HG03460 (cell line): ENCODE results near the gene FAM200A.
"Not testable (repeated sequence)": the region's sequence is repeated elsewhere in the genome, so short reads cannot be mapped to it uniquely, and the experiment has no call there.

Experiments used
- ATAC-seq: cut with Tn5 transposase; IDR thresholded peaks from one replicate; pipeline ENCODE4 v1.9.1; 2021; ENCODE audit not compliant: unreplicated experiment

FAM200A gene

GRCh38 chr7:99551767-99552463 lies at the start of gene FAM200A:
FAM200A (minus strand) TSS chr7:99552114; CDS start chr7:99548407, 3,707 bp downstream.
- ATAC-seq: peak; percentile 97

DNA sequence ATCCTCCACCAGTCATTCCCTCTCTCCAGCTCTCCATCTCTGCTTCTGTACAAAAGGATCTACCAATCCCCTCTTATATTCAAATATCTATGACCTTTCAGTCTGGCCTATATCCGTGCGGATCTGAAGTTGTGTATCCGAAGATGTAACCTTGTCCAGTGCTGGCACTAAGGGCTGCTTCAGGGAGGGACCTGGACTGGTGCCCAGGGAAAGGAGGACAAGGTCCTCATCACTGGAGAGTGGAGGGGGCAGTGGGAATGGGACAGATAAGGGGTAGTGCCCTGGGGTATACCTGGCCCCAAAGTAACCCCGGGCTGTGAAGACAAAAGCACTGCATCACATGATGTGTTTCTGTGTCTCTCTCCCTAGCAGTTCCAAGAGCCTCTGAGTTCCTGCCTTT lies 47.9 kb upstream of the FAM200A start:
- no peak for ATAC-seq

GRCh38 chr7:99597762-99598501 lies 46.0 kb upstream of the FAM200A start, which contains the start of gene TMEM225B:
TMEM225B (plus strand) TSS chr7:99598267; CDS start chr7:99604389, 6,122 bp downstream.
- ATAC-seq: no peak

DNA sequence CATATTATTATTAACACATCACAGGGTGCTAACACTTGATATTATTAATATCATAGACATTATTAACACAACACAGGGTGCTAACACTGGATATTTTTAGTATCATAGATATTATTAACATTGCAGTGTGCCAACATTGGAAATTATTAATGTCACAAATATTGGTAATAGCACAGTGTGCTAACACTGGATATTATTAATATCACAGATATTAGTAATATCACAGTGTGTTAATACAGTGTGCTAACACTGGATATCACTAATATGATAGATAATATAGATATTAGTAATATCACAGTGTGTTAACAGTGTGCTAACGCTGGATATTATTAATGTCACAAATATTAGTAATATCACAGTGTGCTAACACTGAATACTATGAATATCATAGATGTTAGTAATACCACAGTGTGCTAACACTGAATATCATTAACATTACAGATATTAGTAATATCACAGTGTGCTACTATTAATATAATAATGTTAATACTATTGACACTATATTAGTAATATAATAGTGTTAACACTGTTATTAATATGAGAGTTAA lies 44.6 kb upstream of the FAM200A start:
- ATAC-seq: no peak

- no peak for ATAC-seq
Observed at GRCh38 chr7:99594948-99595745, 43.2 kb upstream of the FAM200A start.

DNA sequence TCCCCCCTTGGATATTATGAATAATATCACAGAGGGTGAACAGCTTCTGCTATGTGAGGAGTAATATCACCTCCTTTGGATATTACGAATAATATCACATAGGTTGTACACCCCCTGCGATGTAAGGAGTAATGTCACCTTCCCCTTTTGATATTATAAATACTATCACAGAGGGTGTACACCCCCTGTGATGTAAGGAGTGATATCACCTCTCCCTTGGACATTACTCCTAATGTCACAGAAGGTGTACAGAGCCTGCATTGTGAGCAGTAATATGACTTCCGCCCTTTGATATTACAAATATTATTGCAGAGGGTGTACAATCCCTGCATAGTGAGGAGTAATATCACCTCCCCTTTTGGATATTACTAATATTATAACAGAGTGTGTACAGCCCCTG lies 37.0 kb upstream of the FAM200A start:
- ATAC-seq: no peak

DNA sequence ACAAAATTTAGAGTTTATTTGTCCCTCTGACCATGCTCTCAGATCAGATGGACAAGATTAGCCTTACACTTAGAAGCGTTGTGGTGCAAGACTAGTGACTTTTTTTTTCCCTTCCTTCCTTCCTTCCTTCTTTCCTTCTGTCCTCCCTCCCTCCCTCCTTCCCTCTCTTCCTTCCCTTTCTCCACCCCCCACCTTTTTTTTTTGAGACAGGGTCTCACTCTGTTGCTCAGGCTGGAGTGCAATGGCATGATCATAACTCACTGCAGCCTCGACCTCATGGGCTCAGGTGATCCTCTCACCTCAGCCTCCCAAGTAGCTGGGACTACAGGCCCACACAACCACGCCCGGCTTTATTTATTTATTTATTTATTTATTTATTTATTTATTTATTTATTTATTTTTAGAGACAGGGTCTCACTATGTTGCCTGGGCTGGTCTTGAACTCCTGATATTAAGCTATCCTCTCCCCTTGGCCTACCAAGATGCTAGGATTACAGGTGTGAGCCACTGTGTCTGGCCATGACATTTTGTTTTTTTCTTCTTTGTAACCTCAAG lies 28.9 kb upstream of the FAM200A start:
- ATAC-seq: not testable (repeated sequence)

DNA sequence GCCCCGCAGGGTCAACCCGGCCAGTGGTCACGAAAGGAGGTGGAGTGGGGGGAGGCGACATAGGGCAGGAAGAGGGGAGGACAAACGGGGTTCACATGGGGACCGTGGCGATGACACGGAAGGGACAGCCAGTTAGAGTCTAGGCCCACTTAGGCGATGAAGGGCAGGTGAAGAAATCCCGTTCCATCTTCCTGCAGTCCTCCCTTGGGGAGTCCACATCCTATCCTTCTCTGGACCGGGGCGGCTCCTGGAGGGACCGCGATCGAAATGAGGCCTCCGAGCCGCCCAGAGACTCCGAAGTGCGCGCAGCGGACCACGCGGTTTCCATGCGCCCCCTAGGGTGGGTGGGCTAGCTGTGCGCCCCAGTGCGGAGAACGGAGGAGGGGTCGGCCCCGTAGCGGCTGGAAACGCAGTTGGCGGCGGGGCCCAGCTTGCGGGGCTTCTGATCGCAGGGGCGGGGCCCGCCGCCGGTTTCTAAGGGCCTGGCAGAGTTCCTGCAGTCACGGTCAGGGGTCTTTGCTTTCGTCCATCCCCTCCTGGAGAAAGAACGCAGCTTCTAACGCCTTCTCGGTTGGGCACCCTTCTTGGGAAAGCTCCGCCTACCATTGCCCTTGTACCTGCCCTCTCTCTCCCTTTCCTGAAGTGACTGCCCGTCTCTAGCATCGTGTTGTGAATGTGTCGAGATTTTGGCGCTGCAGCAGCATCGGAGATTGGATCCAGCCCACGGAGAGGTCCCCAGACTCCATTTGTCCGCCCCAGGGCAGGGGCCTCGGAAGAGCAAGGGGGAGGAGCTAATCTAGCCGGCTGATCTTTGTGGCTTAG lies 28.3 kb upstream of the FAM200A start:
- ATAC-seq: no peak

GRCh38 chr7:99579281-99579955 lies 27.5 kb upstream of the FAM200A start:
- ATAC-seq: no peak

DNA sequence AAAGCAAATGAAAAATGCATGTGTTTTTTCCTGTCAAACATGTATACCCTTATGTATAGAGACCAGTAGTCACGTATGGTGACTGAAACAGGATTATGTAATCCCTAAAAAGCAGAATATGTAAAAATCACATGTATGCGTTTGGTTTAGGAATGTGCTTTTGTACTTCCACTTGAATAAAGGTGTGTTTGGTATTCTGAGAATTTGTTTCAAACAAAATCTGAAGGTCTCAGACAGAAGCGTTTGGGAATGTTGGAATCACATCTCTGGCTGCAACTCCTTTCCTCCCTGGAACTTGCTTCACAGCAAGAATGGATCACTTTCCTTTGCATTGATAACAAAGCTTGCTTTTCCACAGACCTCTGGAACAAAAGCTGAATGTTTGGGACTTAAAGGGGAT lies 24.3 kb upstream of the FAM200A start:
- no peak for ATAC-seq

DNA sequence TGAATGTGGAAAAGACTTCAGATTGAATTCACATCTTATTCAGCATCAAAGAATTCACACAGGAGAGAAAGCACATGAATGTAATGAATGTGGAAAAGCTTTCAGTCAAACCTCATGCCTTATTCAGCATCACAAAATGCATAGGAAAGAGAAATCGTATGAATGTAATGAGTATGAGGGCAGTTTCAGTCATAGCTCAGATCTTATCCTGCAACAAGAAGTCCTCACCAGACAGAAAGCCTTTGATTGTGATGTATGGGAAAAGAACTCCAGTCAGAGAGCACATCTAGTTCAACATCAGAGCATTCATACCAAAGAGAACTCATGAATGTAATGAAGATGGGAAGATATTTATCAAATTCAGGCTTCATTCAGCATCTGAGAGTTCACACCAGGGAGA lies 21.3 kb upstream of the FAM200A start:
- ATAC-seq: no peak

- ATAC-seq: no peak
Observed at GRCh38 chr7:99571768-99572167, 19.9 kb upstream of the FAM200A start.

GRCh38 chr7:99568770-99569169 lies 16.9 kb upstream of the FAM200A start:
- ATAC-seq: not testable (repeated sequence)

GRCh38 chr7:99563650-99564049 lies 11.7 kb upstream of the FAM200A start:
- no peak for ATAC-seq

GRCh38 chr7:99562832-99563231 lies 10.9 kb upstream of the FAM200A start:
- ATAC-seq: no peak

- ATAC-seq: no peak
Observed at GRCh38 chr7:99562114-99562784, 10.3 kb upstream of the FAM200A start.

- no peak for ATAC-seq
Observed at GRCh38 chr7:99561737-99562051, 9.8 kb upstream of the FAM200A start.

DNA sequence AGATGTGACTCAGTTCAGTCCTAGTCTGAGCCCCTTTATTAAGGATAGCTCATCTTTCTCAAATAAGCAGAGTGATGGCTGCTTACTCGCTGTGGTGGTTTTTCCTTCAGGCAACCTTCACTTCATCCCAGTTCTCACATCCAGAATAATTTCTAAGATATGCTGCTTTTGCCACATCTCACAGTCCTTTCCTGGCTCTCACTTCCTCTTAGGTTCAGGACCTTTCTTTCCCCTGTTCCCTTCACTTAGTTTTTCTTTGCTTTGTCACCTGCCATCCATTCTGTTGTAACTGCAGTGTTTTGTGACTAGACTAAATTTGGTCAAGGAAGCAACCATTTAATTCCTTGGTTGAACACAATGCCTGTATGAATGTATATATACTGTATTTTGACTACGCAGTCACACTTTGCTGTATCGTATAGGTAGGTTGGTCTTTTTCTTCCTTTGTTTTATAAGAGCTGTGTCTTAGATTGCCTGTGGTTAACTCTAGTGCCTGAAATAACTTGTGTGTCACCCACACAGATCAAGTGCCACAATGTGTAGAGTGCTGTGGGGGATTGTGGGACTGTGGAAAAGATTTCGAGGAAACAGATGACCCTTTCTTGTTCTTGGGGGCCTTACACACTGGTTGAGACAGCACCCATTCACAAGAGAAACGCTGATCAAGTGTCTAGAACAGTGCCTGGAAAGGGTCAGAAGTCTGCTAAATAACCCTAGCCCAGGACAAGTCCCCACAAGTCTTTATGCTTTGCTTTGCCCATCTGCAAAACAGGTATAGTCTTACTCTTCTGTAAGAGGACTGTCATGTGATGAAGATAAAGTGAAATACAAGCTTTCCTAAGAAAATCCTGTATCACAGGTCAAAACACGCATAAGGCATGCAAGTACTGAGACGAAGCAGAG lies 9.2 kb upstream of the FAM200A start:
- no peak for ATAC-seq
